Smooth muscle cell (in vitro differentiated cells): ENCODE data around the gene PALM. TPM values are rescaled to one million over a fixed set of nuclear protein-coding genes. Genes with fewer than 3 reads are reported as not detected.

Experiments used
- DNase-seq: peaks from one replicate; lab custom pipeline; 2025; ENCODE audit not compliant: unreplicated experiment; lab: John Stamatoyannopoulos, UW
- H2AFZ ChIP-seq: fragments of 200-600 bp; sonication (generic); 2 replicates; pipeline ENCODE4 v1.6.0; 2016; ENCODE audit warnings: antibody characterized with exemption, low read depth, mild to moderate bottlenecking
- H3F3A ChIP-seq: fragments of 200-600 bp; sonication (generic); 2 replicates; pipeline ENCODE4 v1.6.0; 2017; ENCODE audit warnings: antibody characterized with exemption, low read depth
- H3K27ac ChIP-seq: fragments of 200-600 bp; sonication (generic); 2 replicates; pipeline ENCODE4 v1.5.1; 2016; ENCODE audit warnings: low read depth, mild to moderate bottlenecking
- H3K27me3 ChIP-seq: fragments of 200-600 bp; sonication (generic); 2 replicates; pipeline ENCODE4 v1.6.1; 2016; ENCODE audit warnings: low read depth, mild to moderate bottlenecking
- H3K36me3 ChIP-seq: fragments of 200-600 bp; sonication (generic); 2 replicates; pipeline ENCODE4 v1.5.1; 2016; ENCODE audit warnings: low read depth
- H3K4me1 ChIP-seq: fragments of 200-600 bp; sonication (generic); 2 replicates; pipeline ENCODE4 v1.5.1; 2016; ENCODE audit warnings: low read depth
- H3K4me2 ChIP-seq: fragments of 200-600 bp; sonication (generic); 2 replicates; pipeline ENCODE4 v1.6.0; 2016; ENCODE audit warnings: mild to moderate bottlenecking
- H3K4me3 ChIP-seq: fragments of 200-600 bp; sonication (generic); 2 replicates; pipeline ENCODE4 v1.5.1; 2016; ENCODE audit warnings: mild to moderate bottlenecking
- H3K79me2 ChIP-seq: fragments of 200-600 bp; sonication (generic); 2 replicates; pipeline ENCODE4 v1.6.0; 2016; ENCODE audit warnings: low read depth, mild to moderate bottlenecking
- H3K9ac ChIP-seq: fragments of 200-600 bp; sonication (generic); 2 replicates; pipeline ENCODE4 v1.6.0; 2016; ENCODE audit warnings: low read depth
- H3K9me3 ChIP-seq: fragments of 200-600 bp; sonication (generic); replicated peaks from 2 replicates; pipeline ENCODE4 v1.5.1; 2016; ENCODE audit warnings: low read depth
- H4K20me1 ChIP-seq: fragments of 200-600 bp; sonication (generic); 2 replicates; pipeline ENCODE4 v1.6.0; 2016; ENCODE audit warnings: low read depth
- WGBS: methylation state at CpG from one replicate; pipeline ENCODE4 v1.1.7; 2016; ENCODE audit warnings: low lambda C conversion rate; 5-methylcytosine and 5-hydroxymethylcytosine counted together
- polyA plus RNA-seq: library from polyadenylated mRNA; unstranded; fragments of >200 nt; fragmentation: Nextera tagmentation; extraction: Ambion mirVana; gene quantifications from 2 replicates; pipeline ENCODE4 v1.2.1, GENCODE V29; 2016
- total RNA-seq: library from RNA; depleted of rRNA; stranded (reverse); fragments of >200 nt; gene quantifications from 2 replicates; pipeline ENCODE4 v1.2.3, GENCODE V29; 2014
- TF ChIP-seq, protein P1 (sequence below): fragments of 200-600 bp; sonication (generic); IDR thresholded peaks from 2 replicates; pipeline ENCODE4 v1.5.1; 2017; ENCODE audit warnings: borderline replicate concordance, mild to moderate bottlenecking, antibody characterized with exemption; ENCODE audit not compliant: insufficient read depth, poor library complexity, severe bottlenecking

PALM gene
- total and polyA plus RNA-seq, 2 experiments from 2014 or later: 11.1 to 16.6 TPM

DNA sequence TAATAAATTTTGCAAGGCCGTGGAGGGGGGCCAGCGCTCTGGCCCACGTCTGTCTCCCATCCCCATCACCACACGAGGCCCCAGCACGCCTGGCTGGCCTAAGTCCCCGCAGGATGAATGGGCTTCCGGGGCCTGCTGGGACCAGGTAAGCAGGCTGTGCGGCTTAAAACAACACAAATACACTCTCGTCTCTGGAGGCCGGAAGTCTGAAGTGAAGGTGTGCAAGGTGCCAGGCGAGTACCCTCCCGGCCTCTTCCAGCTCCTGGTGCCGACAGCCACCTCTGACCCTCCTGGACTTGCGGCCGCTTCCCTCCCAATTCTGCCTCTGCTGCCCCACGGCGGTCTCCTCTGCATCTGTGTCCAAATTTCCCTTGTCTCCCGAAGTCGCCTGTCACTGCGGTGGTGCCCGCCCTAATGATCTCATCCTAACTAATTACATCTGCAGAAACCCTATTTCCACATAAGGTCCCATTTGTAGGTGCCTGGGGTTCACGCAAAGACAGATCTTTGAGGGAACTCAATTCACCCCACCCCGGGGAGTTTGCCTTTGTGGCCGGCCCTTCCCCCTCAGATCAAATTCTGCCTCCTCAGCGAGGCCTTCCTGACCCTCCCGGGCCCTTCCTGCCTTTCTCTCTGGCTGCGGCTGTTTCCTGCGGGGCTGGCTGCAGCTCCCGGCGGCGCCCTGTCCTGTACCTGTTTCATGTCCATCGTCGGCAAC, 80.4 kb downstream of the PALM start:
- H3K9ac ChIP-seq: no peak overlapping the region
- H3K4me3 ChIP-seq: no peak overlapping the region
- H4K20me1 ChIP-seq: no peaks in the 10 kb centered on the region
- no peaks in the 10 kb centered on the region for H3K27me3 ChIP-seq
- peaks cover 13% of the 10 kb centered on the region for H3K4me1 ChIP-seq
- H3F3A ChIP-seq: no peaks in the 10 kb centered on the region
- H3K27ac ChIP-seq: peak overlapping the region; percentile 52
- TF ChIP-seq, protein P1, sequence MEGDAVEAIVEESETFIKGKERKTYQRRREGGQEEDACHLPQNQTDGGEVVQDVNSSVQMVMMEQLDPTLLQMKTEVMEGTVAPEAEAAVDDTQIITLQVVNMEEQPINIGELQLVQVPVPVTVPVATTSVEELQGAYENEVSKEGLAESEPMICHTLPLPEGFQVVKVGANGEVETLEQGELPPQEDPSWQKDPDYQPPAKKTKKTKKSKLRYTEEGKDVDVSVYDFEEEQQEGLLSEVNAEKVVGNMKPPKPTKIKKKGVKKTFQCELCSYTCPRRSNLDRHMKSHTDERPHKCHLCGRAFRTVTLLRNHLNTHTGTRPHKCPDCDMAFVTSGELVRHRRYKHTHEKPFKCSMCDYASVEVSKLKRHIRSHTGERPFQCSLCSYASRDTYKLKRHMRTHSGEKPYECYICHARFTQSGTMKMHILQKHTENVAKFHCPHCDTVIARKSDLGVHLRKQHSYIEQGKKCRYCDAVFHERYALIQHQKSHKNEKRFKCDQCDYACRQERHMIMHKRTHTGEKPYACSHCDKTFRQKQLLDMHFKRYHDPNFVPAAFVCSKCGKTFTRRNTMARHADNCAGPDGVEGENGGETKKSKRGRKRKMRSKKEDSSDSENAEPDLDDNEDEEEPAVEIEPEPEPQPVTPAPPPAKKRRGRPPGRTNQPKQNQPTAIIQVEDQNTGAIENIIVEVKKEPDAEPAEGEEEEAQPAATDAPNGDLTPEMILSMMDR: no peak
- 42% methylated on average over 31 of the region's 33 CpGs for whole genome bisulfite sequencing
- H3K36me3 ChIP-seq: no peaks in the 10 kb centered on the region
- H3K79me2 ChIP-seq: no peaks in the 10 kb centered on the region
- peak overlapping the region; percentile 30 for H3K4me2 ChIP-seq
- DNase-seq: no peak
- H2AFZ ChIP-seq: peak overlapping the region; percentile 89
- H3K9me3 ChIP-seq: no peaks in the 10 kb centered on the region

DNA sequence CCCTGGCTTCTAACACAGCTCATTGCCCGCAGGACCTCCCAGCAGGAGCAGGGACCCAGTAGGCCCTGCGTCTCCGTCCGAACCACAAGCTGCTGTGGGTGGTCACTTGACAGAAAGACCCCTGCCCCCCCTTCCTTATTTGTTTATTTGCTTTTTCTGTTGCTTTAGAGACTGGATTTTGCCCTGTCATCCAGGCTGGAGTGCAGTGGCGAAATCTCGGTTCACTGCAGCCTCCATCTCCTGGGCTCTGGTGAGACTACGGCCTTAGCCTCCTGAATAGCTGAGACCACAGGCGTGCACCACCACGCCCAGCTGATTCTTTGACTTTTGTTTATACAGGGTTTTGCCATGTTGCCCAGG, 80.9 kb downstream of the PALM start:
- H4K20me1 ChIP-seq: no peaks in the 10 kb centered on the region
- no peak overlapping the region for H3K9ac ChIP-seq
- 66% methylated on average over 9 of the region's 9 CpGs for WGBS
- no peaks in the 10 kb centered on the region for H3K9me3 ChIP-seq
- H3F3A ChIP-seq: no peaks in the 10 kb centered on the region
- peak overlapping the region; percentile 52 for H3K27ac ChIP-seq
- H3K4me1 ChIP-seq: peaks cover 13% of the 10 kb centered on the region
- DNase-seq: no peak
- no peaks in the 10 kb centered on the region for H3K36me3 ChIP-seq
- H3K27me3 ChIP-seq: no peaks in the 10 kb centered on the region
- no peak overlapping the region for H3K4me3 ChIP-seq
- TF ChIP-seq, protein P1: no peak
- H2AFZ ChIP-seq: peak overlapping the region; percentile 89
- peak overlapping the region; percentile 30 for H3K4me2 ChIP-seq
- H3K79me2 ChIP-seq: no peaks in the 10 kb centered on the region

DNA sequence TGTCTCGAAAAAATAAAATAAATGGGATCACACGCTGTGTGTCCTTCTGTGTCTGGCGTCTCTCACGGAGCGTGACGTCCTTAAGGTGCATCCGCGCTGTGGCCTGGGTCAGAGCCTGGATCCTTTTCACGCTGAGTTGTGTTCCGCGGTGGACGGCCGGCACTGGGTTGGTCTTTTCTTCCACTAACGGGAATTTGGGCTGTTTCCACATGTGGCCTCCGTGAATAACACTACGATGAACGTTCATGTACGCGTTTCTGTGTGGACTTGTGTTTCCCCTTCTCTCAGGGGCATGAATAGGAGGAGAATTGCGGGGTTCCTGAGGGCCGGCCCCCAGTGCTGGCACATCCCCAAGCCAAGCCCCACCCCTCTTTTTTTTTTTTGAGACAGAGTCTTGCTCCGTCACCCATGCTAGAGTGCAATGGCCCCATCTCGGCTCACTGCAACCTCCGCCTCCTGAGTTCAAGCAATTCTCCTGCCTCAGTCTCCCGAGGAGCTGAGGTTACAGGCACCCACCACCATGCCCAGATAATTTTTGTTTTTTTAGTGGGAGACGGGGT, 82.4 kb downstream of the PALM start:
- Histone ChIP-seq H3K4me1 (peaks cover 13% of the 10 kb centered on the region), H2AFZ (no peak overlapping the region), H3K4me3 (no peak overlapping the region), H3K27ac (no peak overlapping the region), H3K4me2 (no peak overlapping the region), H3F3A (no peaks in the 10 kb centered on the region), H3K9ac (no peak overlapping the region), H3K36me3 (no peaks in the 10 kb centered on the region), H3K9me3 (no peaks in the 10 kb centered on the region), H4K20me1 (no peaks in the 10 kb centered on the region), H3K27me3 (no peaks in the 10 kb centered on the region), H3K79me2 (no peaks in the 10 kb centered on the region)
- no peak for DNase-seq
- 92% methylated on average over 26 of the region's 26 CpGs for WGBS
- TF ChIP-seq, protein P1: no peak
